Forelimb muscle (tissue), 1 donor: Measurements from ENCODE around the gene MSI2. TPM values are rescaled to one million over a fixed set of nuclear protein-coding genes. Genes with fewer than 3 reads are reported as not detected.

Source experiments
- DNase-seq: peaks from one replicate; pipeline ENCODE4 v3.0.0-alpha.2; 2013; ENCODE audit warnings: low read depth
- polyA plus RNA-seq: library from polyadenylated mRNA; unstranded; fragments of 120-200 nt; gene quantifications from one replicate; pipeline ENCODE4 v1.2.1, GENCODE V29; 2013; ENCODE audit not compliant: insufficient read length

MSI2 gene
- polyA plus RNA-seq, 1 donor, result 31.6 TPM

DNA sequence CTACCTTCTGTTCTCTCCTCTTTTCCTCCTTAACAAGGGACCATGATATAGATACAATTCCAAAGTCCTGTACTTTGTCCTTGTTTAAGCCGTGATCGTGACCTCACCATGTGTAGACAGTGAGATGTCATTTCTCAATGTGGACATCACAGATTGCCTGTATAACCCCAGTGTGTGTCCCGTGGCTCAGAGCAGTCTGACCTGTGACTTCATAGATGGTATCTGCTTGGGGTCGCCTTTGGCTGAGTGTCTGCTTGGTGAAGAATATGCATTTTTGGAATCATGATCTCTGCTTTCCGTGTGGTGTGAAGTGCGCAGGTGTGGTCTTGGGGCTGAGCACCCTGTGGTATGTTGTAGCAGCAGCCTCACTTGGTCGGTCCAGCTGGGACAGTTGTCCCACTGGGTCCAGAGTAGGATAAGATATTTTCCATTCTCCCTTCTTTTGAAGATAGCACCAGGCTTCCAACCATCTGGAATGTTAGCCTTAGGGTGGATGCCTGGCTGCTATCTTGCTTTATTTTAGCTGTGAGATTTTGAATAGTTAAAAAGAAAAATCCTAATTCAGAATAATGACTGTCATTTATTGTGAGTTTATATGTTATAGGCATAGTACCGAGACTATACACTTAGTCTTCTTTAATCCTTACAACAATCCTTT, 13.4 kb downstream of the MSI2 start:
- DNase-seq, result no peak

DNA sequence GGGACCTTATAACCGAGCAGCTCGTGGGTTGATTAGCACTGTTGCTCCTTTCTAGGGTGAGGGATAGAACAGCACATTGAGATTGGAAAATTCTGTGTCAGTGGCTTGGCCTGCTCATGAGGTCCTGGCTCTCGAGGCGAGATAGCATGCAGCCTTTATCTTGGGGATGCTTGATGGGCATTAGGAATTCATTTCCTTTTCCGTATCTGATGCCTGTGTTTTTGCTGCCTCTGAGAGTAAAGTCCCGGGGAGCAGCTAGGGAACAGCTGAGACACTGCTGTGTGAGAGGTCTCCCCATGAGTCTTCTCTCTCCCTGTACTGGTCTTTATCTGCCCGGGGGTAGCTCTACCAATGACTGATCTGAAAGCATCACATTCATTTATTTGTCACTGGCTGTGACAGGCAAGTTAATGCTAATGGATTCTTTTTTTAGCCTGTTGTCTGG, 14.5 kb downstream of the MSI2 start:
- DNase-seq, result no peak

DNA sequence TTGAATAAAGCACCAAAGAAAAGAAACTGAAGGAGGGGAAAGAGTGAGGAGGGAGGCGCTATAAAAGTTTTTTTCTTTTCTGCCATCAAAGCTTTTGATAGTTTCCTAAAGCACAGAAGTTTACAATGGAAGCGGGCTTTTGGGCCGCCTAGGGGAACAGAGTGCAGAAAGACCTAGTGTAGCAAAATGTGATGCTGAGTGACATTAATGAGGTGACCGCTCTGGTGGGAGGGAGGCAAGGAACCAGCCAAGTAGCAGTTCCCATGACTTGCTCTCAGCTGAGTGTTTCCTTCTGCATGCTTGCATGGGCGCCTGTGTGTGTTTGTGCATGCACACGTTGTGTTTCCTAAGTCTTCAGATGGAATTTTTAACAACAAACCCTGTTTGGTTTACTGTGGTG, 15.5 kb downstream of the MSI2 start:
- no peak for DNase-seq

DNA sequence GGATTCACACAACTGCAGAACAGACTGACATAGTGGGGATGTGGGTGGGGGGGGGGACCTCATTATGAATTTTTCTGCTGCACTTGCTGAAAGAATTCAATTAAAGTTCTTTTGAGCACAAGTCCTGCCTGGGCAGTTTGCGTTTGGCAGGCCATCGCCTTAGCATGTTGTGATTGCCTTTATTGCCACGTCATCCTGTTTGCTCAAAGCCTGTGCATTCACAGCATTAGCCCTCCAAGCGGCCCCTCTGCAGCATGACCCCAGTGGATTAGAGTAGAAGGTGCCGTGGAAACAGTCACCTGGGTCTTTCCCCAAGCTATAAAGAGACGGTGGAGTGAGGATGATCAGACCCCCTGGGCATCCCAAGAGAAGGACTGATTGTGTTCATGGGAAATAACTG, 17.2 kb downstream of the MSI2 start:
- DNase-seq, result no peak

DNA sequence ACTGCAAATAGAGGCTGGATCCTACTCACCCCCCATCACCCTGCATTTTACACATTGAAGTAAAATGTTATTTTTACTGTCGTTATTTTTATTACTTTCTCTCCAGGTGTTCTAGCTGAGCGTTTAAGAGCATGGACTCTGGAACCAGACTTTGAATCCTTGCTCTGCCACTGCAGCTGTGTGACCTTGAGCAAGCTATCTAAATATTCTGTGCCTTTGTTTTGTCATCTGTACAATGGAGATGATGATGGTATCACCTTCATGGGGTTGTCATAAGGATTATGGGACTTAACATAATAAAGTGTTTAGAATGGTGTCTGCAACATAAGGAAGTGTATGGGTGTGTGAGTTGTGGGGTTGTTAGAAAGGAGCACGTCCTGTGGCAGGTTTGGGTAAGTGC, 17.8 kb downstream of the MSI2 start:
- DNase-seq, result no peak

DNA sequence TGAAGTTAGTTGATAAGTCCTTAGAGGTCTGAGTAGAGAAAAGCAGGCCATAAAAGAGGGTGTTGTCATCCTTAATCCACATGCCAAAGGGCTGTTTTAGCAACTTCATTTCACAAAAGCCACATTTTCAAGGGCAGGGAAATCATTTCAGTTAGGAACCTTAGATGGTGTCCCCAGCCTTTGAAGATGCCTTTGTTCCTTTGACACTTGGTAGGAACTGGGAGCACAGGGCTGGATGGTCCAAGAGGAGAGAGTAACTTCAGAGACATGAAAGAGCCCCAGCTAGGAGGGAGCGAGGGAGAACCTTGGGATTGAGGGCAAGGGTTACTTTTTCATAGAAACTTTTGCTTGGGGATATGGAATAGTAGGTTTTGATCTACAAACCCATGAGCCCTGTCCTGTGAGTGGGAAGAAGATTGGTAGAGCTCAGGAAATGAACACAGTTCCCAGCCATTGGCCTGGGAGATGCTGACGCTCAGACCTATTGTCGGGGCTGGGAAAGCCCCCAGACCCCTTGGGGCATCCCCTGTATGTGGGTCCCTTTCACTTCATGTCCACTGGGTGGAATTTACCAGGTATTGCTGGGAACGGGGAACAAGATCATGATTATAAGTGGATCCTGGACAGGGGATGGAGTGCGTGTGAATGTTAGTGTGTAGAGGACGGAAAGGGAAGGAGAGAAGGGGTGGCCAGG, 18.9 kb downstream of the MSI2 start:
- DNase-seq, result no peak

DNA sequence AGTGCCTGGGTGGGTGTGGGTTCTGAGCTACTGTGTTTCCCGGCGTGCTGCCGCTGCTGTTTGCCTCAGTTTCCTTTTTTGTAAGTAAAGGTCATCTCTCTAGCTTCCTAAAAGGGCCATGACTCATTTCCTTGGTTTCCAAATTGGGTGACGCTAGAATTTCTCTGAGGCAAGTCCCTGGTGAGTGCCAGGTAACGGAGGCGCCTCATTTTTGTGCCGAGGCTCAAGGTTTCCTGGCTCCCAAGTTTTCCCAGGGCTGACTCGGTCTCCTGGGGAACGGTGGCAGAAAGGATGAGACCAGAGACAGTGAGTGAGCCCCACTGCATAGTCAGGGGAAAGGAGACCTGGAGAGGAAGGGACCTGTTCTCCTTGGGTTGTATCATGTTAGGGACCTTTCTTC, 20.3 kb downstream of the MSI2 start:
- DNase-seq, result no peak

DNA sequence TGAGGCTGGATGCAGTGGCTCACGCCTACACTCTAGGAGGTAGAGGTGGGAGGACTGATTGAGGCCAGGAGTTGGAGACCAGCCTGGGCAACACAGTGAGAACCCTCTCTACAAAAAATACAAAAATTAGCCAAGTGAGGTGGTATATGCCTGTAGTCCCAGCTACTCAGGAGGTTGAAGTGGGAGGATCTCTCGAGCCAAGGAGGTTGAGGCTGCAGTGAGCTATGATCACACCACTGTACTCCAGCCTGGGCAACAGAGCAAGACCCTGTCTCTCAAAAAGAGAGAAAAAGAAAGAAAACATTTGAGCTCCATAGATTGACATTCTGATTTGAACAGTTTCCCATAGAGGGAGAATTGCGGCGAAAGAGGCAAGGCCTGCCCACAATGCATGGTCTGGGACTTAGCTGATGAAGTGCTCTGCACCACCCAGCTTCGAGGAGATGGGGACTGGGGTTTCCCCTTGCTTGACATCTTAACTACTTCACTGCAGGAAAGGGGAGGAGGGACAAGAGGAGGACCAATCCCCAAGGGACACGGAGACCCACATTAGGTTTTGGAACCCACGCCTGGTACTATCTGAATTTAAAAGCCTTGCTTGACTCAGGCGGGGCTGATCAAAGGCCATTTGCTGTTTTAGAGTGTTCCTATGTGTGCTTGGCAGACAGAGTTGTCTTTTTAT, 21.7 kb downstream of the MSI2 start:
- DNase-seq, result no peak

DNA sequence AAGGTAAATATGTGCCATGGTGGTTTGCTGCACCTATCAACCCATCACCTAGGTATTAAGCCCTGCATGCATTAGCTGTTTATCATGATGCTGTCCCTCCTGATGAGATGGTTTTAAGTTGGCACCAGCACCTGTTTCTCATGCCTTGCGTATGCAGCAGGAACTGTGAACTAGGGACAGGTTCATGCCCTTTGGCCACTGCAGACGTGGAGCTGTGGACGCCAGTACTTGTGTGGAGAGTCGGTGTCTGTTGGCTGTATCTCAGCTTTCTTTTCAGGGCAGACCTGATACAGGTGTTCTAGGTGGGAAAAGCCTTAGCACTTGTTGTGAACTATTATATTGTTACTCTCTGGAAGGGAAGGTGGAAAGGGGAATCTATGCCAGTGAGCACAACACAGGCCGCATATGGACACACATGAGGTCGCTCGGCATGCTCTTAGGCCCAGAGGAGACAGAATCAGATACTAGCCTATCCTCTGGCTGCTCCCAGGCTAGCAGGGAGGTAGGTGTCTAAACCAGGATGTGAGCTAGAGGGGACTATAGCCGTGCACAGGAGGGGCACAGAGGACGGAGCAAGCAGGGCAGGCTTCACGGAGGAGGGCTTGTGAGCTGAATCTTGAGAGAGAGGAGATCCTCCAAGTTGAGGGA, 22.5 kb downstream of the MSI2 start:
- DNase-seq, result no peak

DNA sequence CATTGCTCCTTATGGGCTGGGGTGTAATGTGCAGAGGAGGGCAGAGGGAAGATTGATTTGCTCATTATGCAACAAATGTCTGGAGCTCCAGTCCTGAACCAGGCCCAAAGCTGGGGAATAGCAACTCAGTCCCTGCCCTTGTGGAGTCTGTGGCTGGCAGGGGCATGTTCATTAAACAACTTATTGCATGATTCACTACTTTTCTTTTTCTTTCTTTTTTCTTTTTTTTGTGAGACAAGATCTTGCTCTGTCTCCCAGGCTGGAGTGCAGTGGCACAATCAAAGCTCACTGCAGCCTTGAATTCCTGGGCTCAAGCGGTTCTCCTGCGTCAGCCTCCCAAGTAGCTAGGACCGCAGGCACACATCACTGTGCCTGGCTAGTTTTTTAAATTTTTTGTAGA, 23.1 kb downstream of the MSI2 start:
- DNase-seq, result no peak

DNA sequence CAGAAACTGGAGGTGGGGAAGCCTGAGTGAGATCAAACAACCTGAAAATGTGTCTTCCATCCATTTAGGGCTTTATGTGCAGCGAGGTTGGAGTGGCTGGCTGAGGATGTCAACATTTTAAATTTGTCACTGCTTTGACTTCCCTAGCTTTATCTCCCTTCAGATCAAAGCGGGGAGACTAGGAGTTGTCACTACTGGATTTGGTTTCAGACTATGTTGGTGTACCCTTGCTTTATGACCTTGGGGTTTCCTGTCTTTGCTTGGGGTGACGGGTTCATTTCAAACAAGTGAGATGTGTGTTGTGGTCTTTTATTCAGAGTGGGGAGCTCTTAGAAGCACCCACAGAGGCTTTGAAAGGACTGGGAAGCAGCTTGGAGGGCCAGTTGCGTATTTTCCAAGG, 25.6 kb downstream of the MSI2 start:
- no peak for DNase-seq

DNA sequence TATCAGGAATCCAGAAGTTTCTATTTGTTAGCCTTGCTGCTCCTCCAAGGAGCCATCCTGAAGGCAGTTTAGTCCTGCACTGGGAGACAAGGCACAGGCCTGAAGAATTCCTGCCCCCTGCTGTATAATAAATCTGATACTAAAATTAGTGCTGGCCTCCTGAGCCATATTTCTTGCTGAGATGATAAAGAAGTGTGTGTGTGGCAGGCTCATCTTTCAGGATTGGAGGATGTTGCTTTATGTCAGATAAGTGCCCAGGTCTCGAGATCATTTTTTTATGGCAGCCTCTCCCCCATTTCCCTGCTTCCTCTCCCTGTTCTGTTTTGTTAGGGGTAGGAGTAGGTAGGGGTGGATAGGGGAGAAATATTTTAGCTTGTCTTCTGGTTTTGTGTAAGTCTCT, 26.0 kb downstream of the MSI2 start:
- DNase-seq, result no peak

DNA sequence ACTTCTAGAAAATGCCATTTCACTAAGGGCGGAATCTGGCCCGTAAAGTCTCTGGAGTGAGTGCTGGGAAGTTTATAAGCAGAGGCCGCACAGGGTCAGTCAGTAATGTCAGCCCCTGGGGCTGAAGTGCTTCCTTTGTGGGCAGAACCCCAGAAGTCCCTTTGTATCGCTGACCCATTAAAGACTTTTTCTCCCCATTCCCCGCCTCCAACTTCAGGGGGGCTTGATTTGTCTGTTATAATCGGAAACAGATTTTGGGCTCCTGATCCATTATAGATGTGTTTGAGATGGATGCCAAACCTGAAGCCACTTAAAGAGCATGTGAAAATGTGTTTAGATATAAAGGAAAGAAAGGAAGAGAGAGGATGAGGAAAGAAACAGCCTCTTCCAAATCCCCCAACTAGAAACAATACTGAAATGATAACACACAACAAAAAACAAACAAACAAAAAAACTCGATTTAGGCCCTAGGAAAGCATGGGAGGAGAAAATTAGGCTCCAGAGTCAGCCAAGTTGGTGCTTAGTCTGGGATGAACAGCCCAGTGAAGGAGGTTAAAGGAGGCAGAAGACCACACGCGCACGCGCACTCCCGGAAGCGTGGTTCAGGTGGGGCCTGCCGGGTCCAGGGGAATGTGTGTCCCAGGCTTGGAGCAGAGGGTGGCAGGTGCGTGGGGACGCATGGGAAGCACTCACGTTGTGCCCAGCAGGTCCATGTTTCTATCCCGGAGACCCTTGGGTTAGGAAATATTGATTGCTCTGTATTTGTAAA, 27.1 kb downstream of the MSI2 start:
- DNase-seq, result no peak

DNA sequence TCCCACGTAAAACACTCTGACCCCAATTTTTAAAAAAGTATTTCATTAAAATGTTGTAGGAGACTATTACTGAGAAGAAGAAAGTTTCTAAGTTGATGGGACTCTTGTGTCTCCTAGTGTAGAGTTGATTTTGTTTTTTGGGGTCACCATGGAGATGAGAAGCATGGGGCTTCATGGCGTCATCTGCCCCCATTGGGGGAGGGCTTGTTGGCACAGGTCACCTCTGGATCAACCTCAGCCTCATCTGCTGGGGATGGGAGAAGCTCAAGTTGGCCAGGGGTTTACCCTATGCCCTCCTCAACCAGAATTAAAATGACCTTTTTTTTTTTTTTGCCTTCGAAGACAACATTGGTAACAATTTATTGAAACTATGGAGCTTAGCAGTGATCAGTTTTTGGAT, 28.3 kb downstream of the MSI2 start:
- no peak for DNase-seq

DNA sequence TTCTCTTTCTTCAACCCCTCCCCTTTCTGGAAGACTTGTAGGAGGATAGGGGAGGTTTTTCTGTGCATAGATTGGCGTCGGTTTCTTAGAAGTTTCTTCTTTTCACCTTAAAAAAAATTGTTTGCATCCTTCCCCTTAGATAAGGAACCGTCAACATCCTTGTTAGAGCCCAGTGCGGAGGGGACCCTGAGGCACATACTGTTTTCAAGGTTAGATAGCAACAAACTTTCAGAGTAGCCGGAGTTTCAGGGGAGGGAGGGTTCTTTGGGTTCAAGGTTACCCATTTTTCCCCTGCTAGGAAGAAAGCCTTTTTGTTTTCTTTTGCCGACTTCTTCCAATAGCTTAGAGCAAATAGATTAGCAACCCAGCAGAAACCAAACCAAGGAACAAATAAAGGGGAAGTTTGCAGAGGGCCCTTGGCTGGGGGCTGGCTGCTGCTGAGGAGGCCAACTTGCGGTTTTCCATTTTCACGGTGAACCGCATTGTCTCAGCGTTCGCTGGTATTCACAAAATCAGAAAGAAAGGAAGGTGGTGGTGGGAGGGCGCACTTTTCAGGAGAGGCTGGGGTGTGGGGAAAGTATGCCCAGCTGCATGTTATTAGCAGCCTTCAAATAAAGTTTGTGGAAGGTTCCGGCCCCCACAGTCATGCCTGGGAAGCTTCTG, 28.8 kb downstream of the MSI2 start:
- no peak for DNase-seq

DNA sequence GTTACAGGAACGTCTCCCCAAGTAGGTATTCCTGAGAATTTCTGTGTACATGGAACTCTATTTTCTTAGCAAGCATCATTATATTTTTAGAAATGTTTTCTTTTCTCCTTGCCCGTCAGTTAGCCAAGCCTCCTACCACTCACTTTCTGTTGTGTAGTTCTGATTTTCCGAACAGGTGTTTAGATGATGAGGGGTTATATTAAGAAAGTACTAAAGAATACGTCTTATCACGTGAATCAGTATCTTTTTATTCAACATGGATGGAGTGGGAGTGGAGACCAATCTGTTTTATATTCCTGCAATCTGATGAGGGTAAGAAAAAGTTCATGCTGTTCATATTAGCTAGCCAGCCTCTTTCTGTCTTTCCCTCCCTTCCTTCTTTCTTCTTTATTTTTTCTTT, 29.4 kb downstream of the MSI2 start:
- no peak for DNase-seq

DNA sequence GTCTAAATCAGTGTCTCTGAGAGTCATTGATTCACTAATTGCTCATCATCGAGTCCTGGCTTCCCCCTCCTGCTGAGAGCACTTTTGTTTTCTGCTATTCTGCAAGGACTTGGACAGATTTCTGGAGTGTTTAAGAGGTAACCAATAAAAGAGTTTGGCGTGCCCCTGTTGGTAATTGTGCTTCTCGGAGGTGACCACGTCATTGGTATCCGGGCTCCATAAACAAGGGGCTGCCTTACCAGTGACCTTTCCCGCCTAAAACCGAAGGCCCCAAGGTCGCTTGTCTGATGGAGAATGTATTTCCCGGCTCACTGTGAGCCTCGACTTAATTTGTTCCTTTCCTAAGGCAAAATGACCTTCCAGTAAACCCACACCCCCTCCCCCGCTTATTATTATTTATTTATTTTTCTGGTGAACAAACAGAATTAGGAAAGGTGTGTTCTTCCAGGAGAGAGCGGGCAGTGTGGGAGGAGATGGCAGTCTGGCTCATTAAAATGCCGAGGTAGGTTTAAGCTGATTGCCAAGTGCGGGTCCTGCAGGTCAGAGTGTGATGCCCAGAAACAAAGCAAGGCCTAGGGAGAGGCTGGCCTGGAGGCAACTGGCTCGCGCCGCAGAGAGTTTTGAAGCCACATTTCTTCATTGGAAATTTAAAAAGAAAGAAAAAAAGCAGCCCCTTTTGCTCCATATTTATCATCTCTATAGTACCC, 30.2 kb downstream of the MSI2 start:
- DNase-seq, result no peak

DNA sequence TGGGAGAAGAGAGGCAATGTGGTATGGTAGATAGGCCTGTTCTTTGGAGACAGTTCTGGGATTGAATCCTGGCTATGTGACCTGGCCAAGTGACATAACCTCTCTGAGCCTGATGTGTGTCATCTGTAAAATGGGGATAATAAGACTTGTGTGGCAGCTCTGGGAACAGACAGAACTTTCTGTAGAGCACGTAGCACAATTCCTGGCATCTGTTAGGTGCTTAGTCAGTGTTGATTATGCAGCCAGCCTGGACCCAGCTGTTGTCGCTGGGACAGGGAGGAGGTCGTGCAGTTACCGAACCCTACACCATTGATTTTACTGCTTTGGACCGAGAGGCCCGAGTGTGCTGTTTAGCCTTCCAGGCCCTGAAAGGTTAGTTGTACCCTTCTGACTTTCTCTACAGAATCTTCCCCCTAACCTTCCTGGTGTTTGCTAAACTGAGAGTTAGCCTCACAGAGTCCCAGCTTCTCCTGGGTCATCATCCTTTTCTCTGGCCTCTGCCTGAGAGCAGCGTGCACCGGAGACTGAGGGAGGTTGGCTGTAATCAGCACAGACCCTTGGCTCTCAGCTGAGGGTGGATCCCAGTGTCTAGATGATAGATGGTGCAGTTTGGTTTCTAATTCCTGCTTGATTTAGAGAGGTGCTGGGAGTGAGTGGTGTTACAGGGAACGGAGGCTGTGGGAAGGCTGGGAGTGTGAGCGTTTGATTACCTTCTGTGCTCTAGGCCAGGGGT, 31.9 kb downstream of the MSI2 start:
- no peak for DNase-seq

DNA sequence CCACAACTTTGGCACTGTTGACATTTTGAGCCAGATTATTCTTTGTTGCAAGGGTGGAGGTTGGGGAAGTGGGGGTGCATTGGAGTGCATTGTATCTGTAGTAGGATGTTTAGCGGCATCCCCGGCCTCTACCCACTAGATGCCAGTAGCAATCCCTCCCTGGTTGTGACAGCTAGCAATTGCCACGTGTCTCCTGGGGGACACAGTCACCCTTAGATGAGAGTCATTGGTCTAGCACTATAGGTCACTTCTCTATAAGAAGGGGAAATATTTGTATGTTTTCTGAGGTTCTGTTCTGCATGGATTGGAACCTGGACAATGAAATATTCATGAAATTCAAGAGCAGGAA, 32.4 kb downstream of the MSI2 start:
- no peak for DNase-seq

DNA sequence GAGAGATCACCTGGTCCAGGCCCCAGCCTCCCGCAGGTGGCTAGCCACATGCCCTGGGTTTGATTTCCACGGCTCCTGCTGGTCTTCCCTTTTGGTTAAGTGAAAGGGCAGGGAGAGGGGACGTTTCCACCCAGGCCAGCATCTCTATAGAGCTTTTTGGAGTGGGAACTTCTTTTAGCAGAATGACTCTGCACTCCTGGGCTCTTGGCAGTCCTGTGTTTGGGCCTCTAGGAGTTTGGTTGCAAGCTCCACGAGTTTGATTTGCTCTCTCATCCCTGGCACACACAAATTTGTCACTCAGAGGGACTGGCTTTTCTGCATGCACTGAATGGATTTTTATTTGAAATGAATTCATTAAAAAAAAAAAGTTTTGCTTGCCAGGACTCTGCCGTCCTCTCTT, 32.8 kb downstream of the MSI2 start:
- DNase-seq, result no peak
